GM19328 (cell line): ENCODE data around the gene STATH.
"Not testable (repeated sequence)": the region's sequence is repeated elsewhere in the genome, so short reads cannot be mapped to it uniquely, and the experiment has no call there.

Experiments
- ATAC-seq: cut with Tn5 transposase; IDR thresholded peaks from one replicate; pipeline ENCODE4 v1.9.1; 2021; ENCODE audit warnings: mild to moderate bottlenecking, moderate library complexity; ENCODE audit not compliant: unreplicated experiment

The STATH gene, protein sequence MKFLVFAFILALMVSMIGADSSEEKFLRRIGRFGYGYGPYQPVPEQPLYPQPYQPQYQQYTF

DNA sequence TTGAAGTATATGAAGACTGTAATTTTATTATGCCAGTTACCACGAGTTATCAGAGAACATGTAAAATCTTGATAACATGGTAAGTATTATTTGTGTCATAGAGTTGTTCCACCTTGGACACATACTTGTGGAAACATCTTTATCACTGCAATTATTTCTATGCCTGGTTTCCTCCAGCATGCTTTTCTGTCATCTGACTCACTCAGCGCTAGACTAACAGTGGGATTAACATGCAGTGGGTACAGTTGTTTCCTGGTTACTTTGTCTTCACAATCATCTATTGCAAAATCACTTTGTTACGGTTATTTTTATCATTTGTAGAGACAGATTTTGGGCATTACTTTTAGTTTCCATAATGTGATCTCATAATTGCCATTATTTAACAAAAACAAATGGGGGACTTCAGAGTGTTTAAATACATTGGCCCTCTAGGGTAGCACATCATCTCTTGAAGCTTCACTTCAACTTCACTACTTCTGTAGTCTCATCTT is at the start of gene STATH:
STATH (plus strand) TSS at position 441 of the 491 bp plus-strand sequence. CDS start 2,472 bp downstream, outside the sequence.
- no peak for ATAC-seq

DNA sequence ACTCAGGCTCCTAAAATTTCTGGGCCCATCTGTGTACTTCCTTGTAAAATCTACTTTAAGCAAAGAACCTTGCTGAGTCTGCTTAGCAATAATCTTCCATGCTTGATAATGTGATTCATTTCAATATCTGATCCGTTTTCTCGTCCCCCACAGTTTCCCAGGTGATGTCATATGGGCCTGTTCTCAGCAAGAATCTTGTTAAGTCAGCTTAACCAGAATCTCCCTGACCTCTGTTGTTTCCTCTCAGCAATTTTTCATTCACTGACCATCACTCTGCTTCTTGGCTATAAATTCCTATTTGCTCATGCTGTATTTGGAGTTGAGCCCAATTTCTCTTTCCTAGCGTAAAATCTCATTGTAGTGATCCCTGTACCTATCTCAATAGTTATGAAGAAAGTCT is 44.2 kb upstream of the STATH start:
- no peak for ATAC-seq

DNA sequence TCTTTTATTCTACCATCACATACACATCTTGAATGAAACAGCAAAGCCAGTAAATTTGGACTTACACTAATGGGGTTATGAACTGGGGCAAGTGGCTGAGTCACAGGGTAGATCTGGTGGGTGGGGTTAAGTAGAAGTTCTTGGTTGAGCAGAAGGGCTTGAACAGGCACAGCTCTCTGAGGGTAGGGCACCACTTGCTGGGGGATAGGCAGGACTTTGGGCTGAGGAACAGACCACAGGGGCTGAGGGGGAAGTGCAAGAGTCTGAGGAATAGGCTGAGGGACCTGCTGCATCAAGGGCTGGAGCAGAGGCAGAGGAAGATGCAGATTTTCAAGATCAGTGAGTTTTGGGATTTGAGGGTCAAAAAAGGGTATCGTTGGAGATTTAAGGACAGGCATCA is 38.6 kb upstream of the STATH start:
- no peak for ATAC-seq

DNA sequence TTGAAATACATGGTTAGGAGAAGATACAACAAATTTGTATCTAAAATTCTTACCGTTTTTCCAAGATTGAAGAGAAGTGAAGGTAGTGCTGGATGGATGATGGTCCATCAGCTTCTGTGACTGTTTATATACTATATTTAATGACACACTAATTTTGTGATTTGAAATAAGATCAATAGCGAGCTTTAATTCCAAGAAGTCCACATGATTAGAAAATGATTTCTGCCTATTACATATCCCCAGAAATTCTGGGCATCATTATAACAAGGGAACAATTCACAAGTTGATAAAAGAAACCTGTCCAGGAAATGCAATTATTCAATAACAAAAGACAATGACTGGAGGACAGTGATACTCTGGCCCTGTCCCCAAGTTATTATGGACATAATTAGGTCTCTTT is 30.1 kb upstream of the STATH start, which contains the start of gene CSN2:
CSN2 (minus strand) TSS at position 101 of the 400 bp plus-strand sequence. CDS start 4,733 bp downstream, outside the sequence.
- no peak for ATAC-seq

DNA sequence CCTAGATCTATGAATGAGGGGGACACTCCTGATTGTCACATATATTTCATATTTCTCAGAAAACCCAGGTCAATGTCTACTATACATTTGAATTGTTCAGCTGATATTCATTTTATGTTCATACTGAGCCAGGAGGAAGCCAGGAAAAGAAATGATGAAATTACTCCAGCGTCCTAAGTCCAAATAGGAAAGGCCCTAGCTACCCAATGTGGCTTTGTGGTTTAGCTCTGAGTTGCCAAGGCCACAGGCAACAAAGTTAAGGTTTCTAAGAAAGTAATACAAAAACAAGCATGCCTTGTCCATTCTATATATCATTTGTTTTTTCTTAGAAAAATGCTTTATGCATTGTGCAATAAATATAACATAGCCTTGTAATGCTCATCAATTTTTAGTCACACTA is 25.7 kb upstream of the STATH start:
- ATAC-seq, result no peak

DNA sequence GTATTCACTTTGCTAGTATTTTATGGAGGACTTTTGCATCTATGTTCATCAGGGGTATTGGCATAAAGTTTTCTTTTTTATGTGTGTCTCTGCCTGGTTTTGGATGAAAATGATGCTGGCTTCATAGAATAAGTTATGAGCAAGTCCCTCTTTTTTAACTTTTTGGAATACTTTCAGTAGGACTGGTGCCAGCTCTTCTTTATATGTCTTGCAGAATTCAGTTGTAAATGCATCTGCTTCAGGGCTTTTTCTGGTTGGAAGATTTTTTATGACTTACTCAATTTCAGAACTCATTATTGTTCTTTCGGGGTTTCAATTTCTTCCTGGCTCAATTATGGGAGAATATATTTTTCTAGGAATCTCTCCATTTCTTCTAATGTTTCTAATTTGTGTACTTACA is 21.1 kb upstream of the STATH start:
- no peak for ATAC-seq

DNA sequence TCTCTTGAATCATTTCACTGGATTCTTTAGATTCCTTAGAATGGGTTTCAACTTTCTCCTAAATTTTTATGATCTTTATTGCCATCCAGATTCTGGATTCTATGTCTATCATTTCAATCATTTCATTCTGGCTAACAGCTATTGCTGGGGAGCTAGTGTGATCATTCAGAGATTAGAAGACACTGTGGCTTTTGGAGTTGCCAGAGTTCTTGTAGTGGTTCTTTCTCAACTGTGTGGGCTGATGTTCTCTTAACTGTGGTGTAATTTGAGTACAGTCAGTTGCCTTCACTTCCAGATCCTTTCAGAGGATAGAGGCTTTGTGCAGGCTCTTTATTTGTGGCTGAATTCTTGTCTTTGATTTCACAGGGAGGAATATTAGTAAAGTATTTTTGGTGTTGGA is 18.2 kb upstream of the STATH start:
- no peak for ATAC-seq

DNA sequence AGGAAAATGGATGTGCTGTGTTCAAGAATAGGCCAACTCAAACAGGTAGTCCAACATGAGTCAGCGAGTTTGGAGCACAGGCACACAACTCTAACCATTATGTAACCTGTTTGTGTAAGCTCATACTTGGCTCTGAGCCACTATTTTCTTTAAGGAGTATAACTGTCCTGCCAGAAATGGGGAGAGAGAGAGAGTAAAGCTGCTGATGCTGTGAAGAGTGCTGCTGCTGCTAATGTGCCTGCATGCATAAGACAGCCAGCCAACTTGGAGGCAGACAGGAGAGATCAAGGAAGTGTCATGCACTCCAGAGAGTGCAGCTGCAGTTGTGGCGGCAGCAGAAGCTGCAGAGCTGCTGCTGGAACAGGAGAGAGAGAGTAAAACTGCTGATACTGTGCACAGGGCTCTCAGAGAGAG is 11.7 kb upstream of the STATH start:
- ATAC-seq, result no peak

DNA sequence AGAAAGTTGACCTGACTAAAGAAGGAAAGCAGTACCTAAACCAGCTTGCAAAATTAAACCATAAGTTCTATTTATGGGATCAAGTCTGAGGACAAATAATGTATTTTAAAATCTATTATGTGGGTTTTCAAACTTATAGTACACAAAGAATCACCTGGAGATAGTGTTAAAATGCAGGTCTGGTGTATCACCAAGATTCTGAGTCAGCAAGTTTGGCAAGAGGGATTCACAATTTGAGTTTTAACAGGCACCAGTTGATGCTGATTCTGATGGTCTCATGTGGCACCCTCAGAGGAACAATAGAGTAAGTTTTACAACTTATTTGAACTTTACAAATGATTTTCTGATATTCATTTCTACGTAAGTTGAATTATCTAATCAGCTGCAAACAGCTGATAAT is 9.1 kb upstream of the STATH start:
- no peak for ATAC-seq

DNA sequence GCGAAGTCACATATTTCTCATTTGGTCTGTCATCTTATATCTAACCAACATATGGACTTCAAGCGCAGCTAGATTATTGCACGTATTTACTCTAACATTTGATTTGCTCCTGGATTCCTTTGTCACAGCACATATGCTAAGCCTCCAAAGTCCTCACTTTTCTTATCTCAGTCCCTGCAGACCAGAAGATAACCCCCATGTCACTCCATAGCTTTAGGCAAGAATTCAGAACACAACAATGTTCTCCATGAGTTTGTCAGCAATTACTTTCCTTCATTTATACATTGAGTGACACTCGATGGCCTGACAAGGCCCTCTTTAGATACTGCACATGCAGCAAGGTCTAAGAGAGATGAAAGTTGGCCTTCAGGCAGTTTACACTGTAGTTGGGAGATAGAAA is 4.8 kb upstream of the STATH start:
- no peak for ATAC-seq

DNA sequence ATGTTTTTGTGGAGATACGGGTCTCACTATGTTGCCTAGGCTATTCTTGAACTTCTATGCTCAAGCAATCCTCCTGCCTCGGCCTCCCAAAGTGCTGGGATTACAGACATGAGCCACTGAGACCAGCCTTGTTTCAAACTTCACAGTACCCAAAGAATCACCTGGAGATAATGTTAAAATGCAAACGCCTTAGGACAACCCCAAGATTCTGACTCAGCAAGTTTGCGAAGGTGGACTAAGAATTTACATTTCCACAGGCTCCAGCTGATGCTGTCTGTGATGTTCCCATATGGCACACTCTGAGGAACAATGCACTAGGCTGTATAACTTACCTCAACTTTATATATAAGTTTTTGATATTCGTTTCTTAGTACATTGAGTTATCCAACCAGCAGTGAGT is 984 bp upstream of the STATH start:
- no peak for ATAC-seq

DNA sequence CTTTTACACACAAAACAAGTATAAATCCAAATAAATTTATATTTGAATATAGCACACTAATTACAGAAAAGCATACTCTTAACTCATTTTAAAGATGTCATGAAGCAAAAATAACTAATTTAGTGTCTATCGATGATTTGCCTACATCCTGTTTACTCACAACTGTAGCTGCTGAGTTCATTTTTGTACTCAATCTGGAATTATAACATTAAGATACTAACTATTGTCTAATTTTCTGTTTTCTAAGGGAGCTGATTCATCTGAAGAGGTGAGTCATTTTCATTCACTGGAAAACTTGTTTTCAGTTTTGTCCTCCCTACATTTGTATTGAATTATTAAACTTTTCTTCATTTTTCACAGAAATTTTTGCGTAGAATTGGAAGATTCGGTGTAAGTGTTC is 3.7 kb downstream of the STATH start:
- no peak for ATAC-seq

DNA sequence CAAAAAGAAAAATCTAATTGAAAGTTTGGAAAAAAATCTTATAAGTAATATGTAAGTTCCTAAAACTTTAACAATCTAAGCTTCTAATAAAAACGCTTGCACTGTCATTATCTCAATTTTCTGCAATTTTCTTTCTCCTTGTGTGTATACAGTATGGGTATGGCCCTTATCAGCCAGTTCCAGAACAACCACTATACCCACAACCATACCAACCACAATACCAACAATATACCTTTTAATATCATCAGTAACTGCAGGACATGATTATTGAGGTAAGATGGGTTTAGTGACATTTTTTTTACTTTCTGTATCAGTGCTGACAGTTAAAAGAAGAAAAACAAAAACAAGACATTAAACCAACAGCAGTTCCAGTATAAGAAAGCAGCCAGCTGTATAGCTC is 4.9 kb downstream of the STATH start:
- ATAC-seq, result no peak

DNA sequence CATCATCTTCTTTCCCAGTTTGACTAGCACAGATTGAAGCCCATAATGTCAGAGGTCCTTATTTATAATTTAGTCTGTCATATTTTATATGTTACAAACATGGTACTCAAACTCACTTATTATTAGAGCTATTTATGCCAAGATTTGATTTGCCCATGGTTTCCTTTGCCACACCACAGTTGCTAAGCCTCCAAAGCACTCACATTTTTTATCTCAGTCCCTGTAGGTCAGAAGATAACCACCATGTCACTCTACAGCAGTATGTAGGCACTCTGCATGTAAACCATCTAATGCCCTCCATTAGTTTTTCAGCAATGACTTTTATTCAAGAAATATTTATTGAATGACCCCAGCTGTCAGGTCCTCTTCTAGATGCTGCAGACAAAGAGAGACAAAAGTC is 6.7 kb downstream of the STATH start:
- ATAC-seq, result no peak

DNA sequence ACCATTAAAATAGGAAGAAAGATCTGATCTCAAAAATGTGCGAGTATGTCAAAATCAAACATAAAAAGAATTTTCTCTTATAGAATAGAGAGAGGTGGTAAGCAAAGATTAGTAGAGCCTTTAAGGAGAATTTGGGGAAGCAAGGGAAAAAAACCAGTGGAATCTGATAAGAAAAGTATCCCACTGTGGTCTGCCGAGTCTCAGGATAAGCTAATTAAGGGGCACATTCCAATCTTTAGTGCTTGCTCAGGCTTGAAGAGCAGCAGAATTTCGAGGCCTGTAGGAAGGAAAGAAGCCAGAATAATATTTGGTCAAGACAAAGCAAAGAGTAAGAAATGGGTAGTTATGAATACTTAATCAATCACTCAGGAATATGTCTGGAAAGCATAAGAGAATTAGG is 13.0 kb downstream of the STATH start:
- no peak for ATAC-seq

DNA sequence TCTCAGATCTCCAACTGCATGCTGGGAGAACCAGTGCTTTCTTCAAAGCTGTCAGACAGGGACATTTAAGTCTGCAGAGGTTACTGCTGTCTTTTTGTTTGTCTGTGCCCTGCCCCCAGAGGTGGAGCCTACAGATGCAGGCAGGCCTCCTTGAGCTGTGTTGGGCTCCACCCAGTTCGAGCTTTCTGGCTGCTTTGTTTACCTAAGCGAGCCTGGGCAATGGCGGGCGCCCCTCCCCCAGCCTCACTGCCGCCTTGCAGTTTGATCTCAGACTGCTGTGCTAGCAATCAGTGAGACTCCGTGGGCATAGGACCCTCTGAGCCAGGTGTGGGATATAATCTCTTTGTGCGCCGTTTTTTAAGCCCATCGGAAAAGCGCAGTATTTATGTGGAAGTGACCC is 23.2 kb downstream of the STATH start:
- ATAC-seq, result not testable (repeated sequence)

DNA sequence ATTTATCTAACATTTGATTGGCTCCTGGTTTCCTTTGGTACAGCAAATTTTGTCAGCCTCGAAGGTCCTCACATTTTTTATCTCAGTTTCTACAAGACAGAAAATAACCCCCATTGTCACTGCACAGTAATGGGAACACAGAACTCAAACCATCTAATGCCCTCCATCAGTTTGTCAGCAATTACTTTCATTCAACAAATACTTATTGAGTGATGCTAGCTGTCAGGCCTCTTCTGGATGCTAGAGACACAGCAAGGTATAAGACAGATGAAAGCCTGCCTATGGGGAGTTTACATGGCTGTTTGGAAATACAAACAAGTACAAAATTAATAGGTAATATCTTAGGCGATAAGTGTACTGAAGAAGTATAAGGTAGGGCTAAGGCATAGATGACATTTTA is 27.5 kb downstream of the STATH start:
- no peak for ATAC-seq

DNA sequence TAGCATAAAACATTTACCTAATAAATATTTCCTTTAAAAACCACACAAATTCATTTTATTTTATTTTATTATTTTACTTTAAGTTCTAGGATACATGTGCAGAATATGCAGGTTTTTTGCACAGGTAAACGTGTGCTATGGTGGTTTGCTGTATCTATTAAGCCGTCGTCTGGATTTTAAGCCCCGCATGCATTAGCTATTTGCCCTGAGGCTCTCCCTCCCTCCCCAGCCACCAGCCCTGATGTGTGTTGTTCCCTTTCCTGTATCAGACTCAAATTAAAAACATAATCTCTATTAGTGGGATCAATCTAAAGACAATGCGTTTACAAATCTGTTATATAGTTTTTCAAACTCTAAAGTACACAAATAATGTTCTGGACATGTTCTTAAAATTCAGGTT is 31.2 kb downstream of the STATH start:
- no peak for ATAC-seq

DNA sequence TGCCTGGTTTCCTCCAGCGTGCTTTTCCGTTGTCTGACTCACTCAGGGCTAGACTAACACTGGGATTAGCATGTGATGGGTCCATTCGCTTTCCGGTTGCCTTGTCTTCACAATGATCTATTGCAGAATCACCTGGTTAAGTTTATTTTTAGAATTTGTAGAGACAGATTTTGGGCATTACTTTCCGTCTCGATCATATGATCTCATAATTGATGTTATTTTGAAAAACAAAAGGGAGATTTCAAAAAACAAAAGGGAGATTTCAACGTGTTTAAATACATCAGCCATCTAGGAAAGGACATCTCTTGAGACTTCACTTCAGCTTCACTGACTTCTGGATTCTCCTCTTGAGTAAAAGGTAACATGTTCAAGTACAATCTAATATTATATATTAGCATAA is 32.4 kb downstream of the STATH start, which contains the start of gene HTN3:
HTN3 (plus strand) TSS at position 301 of the 400 bp plus-strand sequence. CDS start 2,282 bp downstream, outside the sequence.
- ATAC-seq, result not testable (repeated sequence)

DNA sequence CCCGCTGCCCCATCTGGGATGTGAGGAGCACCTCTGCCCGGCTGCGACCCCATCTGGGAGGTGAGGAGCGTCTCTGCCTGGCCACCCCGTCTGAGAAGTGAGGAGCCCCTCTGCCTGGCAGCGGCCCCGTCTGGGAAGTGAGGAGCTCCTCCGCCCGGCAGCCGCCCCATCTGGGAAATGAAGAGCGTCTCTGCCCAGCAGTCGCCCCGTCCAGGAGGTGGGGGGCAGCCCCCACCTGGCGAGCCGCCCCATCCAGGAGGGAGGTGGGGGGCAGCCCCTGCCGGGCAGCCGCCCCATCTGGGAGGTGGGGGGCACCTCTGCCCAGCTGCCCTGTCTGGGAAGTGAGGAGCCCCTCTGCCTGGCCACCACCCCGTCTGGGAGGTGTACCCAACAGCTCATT is 41.8 kb downstream of the STATH start:
- not testable (repeated sequence) for ATAC-seq

DNA sequence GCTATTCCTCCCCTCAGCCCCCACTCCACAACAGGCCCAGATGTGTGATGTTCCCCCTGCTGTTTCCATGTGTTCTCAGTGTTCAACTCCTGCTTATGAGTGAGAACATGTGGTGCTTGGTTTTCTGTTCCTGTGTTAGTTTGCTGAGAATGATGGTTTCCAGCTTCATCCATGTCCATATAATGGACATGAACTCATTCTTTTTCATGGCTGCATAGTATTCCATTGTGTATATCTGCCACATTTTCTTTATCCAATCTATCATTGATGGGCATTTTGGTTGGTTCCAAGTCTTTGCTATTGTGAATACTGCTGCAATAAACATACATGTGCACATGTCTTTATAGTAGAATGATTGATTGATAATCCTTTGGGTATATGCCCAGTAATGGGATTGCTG is 44.2 kb downstream of the STATH start:
- ATAC-seq, result not testable (repeated sequence)

DNA sequence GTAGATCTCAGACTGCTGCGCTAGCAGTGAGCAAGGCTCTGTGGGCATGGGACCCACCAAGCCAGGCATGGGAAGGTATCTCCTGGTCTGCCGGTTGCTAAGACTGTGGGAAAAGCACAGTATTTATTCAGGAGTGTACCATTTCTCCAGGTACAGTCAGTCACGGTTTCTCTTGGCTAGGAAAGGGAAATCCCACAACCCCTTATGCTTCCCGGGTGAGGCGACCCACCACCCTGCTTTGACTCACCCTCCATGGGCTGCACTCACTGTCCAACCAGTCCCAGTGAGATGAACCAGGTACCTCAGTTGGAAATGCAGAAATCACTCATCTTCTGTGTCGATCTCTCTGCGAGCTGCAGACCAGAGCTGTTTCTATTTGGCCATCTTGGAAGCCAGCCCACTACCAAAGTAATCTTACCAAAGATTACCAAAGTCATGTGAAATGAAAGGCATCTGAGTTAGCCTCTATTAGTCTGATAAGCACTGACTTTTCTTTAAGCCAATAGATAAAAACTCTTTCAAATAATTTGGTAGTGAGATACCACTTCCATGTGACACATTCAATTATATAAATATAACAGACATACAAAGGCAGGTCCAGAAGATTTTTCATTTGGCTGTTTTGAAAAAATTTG is 46.0 kb downstream of the STATH start:
- no peak for ATAC-seq

DNA sequence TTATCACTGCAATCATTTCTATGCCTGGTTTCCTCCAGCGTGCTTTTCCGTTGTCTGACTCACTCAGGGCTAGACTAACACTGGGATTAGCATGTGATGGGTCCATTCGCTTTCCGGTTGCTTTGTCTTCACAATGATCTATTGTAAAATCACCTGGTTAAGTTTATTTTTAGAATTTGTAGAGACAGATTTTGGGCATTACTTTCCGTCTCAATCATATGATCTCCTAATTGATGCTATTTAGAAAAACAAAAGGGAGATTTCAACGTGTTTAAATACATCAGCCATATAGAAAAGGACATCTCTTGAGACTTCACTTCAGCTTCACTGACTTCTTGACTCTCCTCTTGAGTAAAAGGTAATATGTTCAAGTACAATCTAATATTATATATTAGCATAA is 54.4 kb downstream of the STATH start, which contains the start of gene HTN1:
HTN1 (plus strand) TSS at position 301 of the 400 bp plus-strand sequence. CDS start 2,639 bp downstream, outside the sequence.
- ATAC-seq, result not testable (repeated sequence)
